DMS114 treated with DMSO at 0.1 percent for 48 hours (cell line): Measurements from ENCODE around the gene KHK.
A peak's percentile ranks its signal among the peaks of the same experiment; 100 is the strongest.

Source experiments
- DNase-seq: peaks from one replicate; lab custom pipeline; 2025; ENCODE audit not compliant: unreplicated experiment; lab: John Stamatoyannopoulos, UW

Gene KHK

DNA sequence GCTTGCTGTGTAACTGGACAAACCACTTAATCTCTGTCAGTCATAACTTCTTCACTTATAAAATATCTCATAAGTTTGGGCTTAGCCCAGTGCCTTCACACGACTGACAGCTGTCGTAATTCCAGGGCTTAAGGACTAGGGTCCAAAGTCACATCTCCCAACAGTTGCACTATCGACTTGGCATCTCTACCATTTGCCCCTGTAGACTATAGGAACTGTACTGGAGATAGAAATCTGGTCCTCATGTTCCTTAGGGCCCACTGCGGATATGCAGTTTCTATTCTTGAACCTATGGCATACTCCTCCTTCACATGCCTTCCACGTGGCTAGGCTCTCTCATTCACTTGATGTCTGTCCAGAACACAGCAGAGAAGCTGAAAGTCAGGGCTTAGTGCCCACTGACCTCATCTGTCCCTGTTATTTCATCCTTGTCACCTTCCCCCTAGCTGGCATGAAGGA lies 39.7 kb downstream of the KHK start:
- DNase-seq = no peak

DNA sequence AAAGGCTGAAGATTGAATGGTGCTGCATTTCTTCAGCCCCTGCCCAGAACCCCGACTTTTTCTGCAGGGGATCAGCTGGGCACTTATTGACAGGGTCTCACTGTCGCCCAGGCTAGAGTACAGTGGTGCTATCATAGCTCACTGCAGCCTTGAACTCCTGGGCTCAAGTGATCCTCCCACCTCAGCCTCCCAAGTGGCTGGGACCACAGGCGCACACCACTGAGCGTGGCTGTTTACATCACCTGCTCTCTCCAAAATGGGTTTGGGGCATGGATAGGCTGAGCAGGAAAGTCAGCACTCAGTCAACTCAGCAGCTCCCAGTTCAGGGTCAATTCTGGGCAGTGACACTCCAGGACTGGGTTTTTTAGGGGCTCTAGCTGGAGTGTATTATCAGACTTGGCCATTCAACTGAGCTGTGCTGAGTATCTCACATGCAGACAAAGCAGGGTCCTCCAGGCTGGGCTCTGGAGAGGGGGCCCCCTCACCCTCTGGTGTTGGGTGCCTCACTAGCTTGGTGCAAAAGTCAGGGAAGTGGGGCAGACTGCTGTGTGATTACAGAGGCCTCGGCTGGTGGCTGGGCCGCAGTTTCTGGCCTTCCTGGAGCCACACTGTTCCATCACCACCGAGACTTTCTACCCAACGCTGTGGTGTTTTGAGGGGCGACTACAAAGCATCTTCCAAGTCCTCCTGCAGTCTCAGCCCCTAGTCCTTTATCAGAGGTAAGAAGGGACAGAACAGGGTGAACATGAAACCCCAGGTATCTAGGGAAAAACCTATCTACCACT lies 41.5 kb downstream of the KHK start:
- DNase-seq = no peak

- no peak for DNase-seq
Observed at GRCh38 chr2:27128668-27129571, 42.3 kb downstream of the KHK start.

DNA sequence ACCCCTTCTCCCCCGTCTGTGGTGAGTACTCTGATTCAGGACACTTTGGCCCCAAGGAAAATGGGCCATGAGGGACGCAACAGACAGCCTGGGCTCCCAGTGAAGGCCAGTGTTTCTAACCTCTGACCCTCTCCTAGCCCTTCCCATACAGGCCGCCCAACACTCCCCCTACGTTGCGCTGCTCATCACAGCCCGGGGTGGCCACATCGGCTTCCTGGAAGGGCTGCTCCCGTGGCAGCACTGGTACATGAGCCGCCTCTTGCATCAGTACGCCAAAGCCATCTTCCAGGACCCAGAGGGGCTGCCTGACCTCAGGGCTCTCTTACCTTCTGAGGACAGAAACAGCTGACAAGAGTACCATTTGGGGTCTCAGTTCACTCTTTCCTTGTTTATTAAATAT lies 43.8 kb downstream of the KHK start:
- DNase-seq = no peak

DNA sequence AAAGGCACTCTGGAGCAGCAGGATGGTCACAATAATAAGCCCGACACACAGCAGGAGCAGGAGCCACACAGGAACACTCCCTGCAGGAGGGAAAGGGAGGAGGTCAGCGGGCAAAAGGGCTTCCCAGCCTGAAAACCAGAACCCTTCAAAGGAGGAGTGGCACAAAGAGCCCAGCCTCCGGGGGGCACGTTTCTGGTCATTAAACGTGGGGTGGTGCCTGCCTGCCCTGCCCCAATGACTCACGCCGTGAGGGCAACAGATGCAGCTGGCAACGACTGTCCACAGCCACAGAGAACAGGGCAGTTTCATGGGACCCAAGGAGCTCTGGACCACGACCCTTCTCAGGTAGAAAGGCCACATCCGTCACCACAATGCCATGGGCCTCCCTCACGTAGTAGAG lies 44.9 kb downstream of the KHK start:
- no peak for DNase-seq

- DNase-seq = no peak
Observed at GRCh38 chr2:27133195-27133875, 46.8 kb downstream of the KHK start.

GRCh38 chr2:27133905-27134780 lies 47.6 kb downstream of the KHK start, which contains the start of gene PREB:
TSS of gene PREB (minus strand) at chr2:27134636. CDS start at chr2:27134421, 215 bp downstream.
- DNase-seq = peak; percentile 83

- no peak for DNase-seq
Observed at GRCh38 chr2:27134781-27135477, 48.4 kb downstream of the KHK start.

DNA sequence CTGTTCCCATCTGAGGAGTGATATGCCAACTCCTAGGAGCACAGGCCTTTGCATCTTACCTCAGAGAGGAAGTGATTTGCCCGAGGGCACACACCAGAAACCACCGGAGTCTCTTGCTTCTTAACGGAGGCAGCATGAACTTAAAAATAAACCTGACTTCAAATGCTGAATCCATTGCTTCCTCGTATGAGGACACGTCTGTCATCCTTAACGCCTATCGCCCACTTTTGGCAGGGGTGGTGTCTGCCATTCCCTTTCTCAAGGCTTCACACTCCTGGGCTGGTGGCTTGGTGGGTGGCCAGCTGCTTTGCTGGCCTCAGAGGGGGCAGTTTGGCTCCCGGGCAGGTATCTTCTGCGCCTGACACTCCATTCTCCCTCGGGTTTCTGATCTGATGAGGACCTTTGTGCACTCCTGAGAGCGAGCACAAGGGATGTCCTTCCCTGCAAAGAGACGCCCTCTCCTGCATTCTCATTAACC lies 48.9 kb downstream of the KHK start:
- DNase-seq = no peak

GRCh38 chr2:27136751-27137150 lies 50.2 kb downstream of the KHK start:
- no peak for DNase-seq

GRCh38 chr2:27137322-27137935 lies 50.9 kb downstream of the KHK start:
- no peak for DNase-seq

GRCh38 chr2:27138111-27138510 lies 51.5 kb downstream of the KHK start:
- no peak for DNase-seq

GRCh38 chr2:27139310-27139709 lies 52.7 kb downstream of the KHK start, which contains the start of gene PRR30:
TSS of gene PRR30 (minus strand) at chr2:27139410. CDS start at chr2:27138329, 1,081 bp downstream.
- no peak for DNase-seq

DNA sequence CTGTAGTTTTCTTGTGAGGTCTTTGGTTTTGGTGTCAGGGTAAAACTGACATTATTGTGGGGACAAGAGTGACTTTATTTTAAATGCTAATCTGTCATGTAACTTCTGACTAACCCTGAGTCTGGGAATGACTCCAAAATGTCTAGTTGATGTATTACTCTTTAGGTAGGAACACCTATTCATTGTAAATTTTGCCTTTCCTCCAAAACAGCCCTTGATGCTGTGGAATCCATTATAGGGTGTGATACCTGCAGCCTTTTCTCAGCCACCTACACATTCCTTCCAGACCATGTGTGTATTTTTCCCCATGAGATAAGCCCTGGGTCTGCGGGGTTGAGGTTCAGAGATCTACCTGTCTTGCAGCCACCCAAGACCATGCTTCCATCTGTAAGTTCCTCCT lies 56.7 kb downstream of the KHK start:
- no peak for DNase-seq

DNA sequence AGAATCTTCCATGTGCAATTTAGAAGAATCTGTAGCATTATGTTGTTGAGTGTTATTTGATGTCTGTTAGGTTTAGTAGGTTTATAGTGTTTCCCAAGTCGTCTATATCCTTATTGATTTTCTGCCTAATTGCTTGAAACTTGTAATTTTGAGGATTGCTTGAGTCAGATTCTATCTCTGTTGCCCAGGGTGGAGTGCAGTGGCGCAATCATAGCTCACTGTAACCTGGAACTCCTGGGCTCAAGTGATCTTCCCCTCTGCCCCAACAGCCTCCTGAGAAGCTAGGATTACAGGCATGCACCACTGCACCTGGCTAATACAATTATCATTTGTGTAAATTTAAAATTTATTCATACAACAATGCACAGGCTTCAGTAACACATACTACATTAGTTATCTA lies 59.1 kb downstream of the KHK start:
- DNase-seq = no peak

- no peak for DNase-seq
Observed at GRCh38 chr2:27147935-27148334, 61.4 kb downstream of the KHK start.

DNA sequence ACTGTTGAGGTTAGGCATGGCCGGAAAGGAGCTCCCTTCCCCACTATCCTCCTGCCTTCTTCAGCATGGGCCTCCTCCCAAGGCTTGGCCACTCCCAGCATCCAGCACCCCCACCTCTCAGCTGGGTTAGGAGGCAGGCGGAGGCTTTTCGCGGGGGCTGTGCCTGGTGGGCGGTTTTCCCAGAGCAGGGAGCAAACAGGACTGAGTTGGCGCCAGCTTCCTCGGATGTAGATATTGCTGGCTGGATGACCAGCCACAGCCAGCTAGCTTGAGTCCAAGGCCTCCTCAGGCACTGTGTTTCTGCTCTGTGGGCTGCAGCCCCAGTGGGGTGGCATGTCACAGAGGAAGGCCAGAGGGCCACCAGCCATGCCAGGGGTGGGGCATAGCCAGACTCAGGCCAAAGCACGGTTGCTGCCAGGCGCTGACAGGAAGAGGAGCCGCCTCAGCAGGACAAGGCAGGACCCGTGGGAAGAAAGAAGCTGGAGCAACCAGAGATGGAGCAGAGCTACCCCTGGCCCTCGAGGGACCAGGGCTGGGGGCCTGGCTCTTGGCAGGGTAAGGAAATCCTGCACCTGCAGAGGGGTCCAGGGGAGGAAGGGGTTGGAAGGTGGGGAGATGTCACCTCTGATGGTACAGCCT lies 62.3 kb downstream of the KHK start, which contains the start of gene TCF23:
Gene TCF23 (plus strand): TSS at position 204 of the 639 bp plus-strand sequence. CDS start 130 bp downstream, at position 334.
- no peak for DNase-seq

- no peak for DNase-seq
Observed at GRCh38 chr2:27149570-27150405, 63.2 kb downstream of the KHK start.
